ENCODE data around the gene MYBPH.

MYBPH gene

GRCh38 chr1:203131548-203132200 is 44.0 kb downstream of the MYBPH start:
- no peak for DNase-seq

- no peak for DNase-seq
Measured at GRCh38 chr1:203130358-203130985, 45.2 kb downstream of the MYBPH start.

GRCh38 chr1:203129501-203130231 is 46.0 kb downstream of the MYBPH start:
- DNase-seq, result peak in 46 of 51 donors; percentile 45 to 95 (median 82)

GRCh38 chr1:203128716-203129500 is 46.7 kb downstream of the MYBPH start:
- DNase-seq, result peak in 13 of 51 donors; percentile 21 to 69 (median 45)

DNA sequence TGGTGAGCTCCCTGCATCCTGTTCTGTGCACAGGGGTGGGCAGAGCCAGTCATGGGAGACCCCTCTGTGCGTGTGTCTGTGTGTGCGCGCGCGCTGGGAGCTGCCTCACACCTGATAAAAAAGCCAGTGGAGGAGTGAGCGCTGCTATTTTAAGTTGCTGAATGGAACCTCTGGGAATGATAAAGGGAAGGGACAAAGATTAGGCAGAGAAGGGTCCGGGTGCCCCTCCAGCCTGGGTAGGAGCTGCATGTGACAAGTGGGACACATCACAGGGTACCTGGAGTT is 47.3 kb downstream of the MYBPH start:
- DNase-seq, result no peak

- peak in 45 of 51 donors; percentile 28 to 89 (median 71) for DNase-seq
Measured at GRCh38 chr1:203127666-203128430, 47.8 kb downstream of the MYBPH start, which contains the start of gene ADORA1. Gene ADORA1, plus strand, starts transcription at chr1:203127726. Its CDS starts 1,116 bp downstream, at chr1:203128842.

DNA sequence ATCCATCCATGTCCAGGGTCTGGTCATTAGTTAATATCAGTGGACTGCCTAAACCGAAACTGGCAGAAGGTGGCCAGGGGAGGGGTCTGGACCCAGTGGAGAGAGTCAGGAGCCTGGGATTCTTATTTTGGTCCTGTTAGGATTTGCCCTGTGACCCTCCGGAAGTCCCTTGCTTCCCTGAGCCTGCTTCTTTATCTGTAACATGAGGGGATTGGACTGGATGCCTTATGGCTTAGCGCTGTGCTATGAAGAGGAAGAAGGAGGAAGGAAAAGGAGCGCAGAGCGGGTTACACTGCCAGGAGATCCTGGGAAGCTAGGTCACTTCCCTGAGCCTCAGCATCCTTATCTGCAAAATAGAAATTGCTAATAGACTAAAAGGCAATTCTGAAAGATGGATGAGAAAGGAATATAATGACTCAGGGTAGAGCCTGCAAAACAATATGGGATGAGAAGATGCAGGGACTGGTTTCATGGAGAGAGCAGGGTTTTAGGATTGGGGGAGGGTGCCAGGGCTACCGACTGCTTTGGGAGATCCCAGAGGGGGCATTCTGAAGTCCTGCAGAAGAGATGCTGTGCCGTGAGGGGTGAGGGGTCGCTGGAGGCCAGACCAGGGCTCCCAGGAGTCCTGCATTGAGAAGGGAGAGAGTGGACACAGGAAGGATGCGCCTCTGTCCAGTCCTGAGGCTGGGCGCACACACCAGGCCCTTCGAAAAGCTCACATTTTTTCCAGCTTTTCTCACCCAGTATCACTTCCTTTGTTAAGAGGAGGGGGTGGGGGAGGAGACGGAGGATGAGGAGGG is 48.6 kb downstream of the MYBPH start:
- peak in 1 of 51 donors; percentile 49 for DNase-seq

- DNase-seq, result peak in 1 of 51 donors; percentile 61
Measured at GRCh38 chr1:203126151-203126865, 49.3 kb downstream of the MYBPH start.

DNA sequence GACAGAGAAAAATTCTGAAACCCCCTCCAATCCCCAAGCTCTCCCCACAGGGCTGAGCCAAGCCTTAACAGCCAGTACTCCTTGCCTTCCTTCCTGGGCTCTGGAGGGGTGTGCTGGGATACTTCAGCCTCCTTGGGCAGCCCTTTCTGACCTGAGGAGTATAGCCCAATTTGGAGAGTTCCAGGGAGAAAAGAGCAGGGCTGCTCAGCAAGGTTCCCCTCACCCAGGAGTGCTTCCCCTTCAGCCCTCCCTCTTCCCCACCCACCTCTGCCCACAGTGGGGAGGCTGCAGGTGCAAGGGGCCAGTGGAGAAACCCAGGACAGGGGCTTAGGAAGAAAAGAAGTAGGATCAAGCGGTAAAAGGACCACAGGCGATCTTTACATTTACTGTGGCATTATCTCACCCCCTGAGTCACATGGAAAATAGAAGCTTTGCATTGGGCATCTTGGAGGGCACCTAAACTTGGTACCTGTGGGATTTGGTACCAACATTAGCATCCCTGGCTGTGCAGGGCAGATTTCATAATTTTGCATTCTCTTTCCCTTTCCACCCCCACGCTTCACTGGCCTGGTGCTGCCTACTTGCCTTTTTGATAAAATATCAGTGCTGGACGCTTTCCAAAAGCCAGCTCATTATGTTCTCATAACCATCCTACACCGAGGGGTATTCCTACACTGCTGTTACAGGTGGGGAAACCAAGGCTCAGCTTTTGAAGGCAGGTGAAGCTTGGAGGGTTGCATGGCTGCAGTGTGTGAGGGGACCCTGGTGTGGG is 50.9 kb downstream of the MYBPH start:
- no peak for DNase-seq

DNA sequence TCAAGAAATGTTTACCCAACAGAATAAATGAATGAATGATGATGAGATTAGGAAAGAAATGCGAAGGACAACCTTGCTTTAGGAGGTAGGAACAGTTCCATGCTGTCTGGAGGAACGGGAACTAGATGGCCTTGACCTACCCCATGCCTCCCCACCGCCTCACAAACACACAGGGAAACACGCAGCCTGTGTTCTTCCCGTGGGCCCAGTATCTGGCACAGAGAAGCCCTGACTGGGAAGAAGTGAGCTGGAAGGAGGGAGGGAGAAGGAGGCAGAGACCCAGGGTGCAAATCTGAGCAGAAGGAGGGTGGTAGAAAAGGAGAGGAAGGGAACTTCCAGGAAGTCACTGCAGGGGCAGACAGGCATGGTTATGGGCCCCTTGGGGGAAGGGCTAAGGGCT is 51.6 kb downstream of the MYBPH start:
- no peak for DNase-seq

DNA sequence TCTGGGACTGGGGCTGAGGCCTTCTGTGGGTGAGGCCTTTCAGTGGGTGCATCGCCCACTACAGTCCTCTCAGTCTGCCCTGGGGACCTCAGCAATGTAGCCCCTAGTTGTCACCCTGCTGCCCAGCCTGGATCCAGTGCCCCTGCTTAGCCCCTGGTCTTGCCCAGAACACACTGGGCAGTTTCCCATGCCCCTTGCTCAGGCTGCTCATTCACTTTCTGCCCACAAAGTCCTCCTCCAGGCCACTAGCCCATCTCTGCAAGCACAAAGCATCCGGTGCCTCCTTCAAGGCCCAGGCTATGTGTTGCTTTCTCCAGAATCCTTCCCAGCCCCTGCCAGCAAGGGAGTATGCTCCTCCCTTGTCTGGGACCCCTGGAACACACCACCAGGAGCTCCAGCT is 53.5 kb downstream of the MYBPH start:
- no peak for DNase-seq

DNA sequence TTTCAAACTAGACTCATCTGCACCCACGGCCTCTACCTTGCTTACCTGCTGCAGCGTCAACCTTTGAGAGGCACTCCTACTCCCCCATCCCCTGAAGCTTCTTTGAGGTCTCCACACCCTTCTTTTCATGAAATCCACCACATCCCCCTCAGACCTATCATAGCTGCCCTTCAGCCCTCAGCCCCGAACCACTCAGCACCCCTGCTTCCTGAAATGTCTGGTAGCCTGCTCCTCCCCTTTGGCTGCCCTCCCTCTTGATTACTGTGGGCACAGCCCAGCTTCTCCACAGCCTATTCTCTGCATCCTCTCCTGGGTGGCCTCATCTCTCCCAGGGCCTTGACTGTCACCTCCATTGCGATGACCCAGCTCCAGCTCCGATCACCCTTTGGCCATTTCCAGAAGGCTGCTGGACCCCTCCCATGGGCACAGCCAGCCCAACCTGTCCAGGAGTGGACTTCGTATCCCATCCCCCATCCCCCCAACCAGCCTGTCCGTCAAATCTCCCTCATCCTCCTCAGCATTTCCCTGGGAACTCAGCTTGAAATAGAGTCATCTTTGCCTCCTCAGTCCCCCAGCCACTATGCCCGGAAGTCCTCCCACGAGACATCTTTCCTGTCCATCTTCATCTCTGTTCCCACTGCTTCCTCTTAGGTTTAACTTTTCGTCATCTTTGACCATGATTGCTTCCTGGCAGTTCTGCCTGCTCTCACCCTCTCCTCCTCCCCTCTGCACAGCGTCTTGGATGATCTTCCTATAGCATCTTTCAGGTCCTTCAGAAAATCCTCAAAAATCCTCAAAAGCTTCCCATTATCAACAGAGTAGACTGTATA is 54.2 kb downstream of the MYBPH start:
- no peak for DNase-seq

DNA sequence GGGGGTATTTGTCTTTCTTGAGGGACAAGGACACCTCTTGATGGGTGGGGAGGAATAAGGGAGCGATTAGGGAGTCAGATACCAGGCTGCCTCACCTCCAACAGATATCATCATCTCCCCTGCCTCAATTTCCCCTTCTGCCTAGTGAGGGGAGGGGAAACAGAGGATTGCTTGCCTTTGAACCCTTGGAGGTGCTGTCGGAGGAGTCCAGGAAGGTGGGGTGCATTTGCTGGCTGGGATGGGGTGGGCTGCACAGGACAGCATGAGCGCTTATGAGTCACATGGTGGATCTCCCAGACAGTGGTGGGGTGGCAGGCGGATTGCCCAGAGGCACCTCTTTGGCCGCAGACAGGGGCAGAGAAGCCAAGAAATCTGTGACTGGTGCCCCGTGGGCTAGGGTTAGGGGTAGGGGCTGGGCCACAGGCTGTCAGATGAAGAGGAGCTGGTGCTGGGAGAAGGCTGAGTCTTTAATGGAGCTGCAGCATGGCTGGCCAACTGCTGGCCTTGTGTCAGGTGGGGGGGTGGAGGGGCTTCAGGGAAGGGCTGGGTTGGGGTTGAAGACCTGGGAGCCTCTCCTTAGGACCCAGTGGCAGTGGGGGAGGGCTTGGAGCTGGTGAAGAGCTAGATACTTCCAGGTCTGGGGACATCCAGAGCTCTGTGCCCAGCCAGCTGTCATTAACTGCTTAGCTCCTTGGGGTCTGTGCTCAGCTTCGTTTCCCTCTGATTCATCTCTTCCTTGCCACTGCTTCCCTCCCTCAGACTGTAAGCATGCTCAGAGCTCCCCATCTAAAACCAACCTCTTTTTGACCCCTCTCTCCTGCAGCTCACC is 55.1 kb downstream of the MYBPH start:
- DNase-seq, result no peak

All from hypothalamus (tissue), 51 donors.